SK-N-MC (cell line): ENCODE measurements around the gene NFATC2.

Source experiments
- EZH2 ChIP-seq: fragments of 200-600 bp; sonication (generic); IDR thresholded peaks from one replicate; pipeline ENCODE4 v1.6.1; 2017; ENCODE audit warnings: antibody characterized with exemption
- POLR2AphosphoS5 ChIP-seq: IDR thresholded peaks from 2 replicates; pipeline ENCODE4 v1.6.1; 2012; ENCODE audit warnings: mild to moderate bottlenecking, low read depth, low read length, borderline replicate concordance

GRCh38 chr20:51413857-51414256, 128.7 kb downstream of the NFATC2 start:
- TF ChIP-seq POLR2AphosphoS5 (no peak), EZH2 (no peak)
